Liver (tissue), 9 donors: ENCODE measurements around the gene GOPC. TPM values are rescaled to one million over a fixed set of nuclear protein-coding genes. Genes with fewer than 3 reads are reported as not detected.

ENCODE experiments used
- DNase-seq: peaks from one replicate; pipeline ENCODE4 v3.0.0-alpha.2; 2017; ENCODE audit warnings: low spot score
- H3K27ac ChIP-seq, 2 donors: one replicate each; pipeline ENCODE4 v1.7.0; 2013; ENCODE audit warnings: inconsistent platforms in 2 of 2, low read length in 2 of 2, control low read depth in 1 of 2, low read depth in 1 of 2, mild to moderate bottlenecking in 1 of 2
- H3K27me3 ChIP-seq, 4 donors: one replicate each; pipeline versions ENCODE4 v1.6.1 to v1.7.0; 2013; ENCODE audit warnings: low read length in 3 of 4, inconsistent platforms in 1 of 4, mild to moderate bottlenecking in 1 of 4, moderate library complexity in 1 of 4; ENCODE audit not compliant: control insufficient read depth in 4 of 4, insufficient read depth in 4 of 4
- H3K36me3 ChIP-seq, 4 donors: one replicate each; pipeline versions ENCODE4 v1.6.1 to v1.7.0; 2013; ENCODE audit warnings: low read length in 3 of 4, mild to moderate bottlenecking in 3 of 4, low read depth in 1 of 4, moderate library complexity in 1 of 4; ENCODE audit not compliant: control insufficient read depth in 4 of 4, insufficient read depth in 3 of 4
- H3K4me1 ChIP-seq, 4 donors: one replicate each; pipeline versions ENCODE4 v1.6.1 to v1.7.0; 2013; ENCODE audit warnings: low read length in 3 of 4, mild to moderate bottlenecking in 3 of 4, moderate library complexity in 1 of 4; ENCODE audit not compliant: control insufficient read depth in 4 of 4, insufficient read depth in 4 of 4
- H3K4me3 ChIP-seq, 3 donors: one replicate each; pipeline versions ENCODE4 v1.6.1 to v1.7.0; 2013; ENCODE audit warnings: low read length in 3 of 3, control low read depth in 1 of 3, low read depth in 1 of 3, mild to moderate bottlenecking in 1 of 3
- H3K9ac ChIP-seq, 2 donors: one replicate each; pipeline ENCODE4 v1.7.0; 2013; ENCODE audit warnings: low read length in 2 of 2, mild to moderate bottlenecking in 2 of 2, moderate library complexity in 2 of 2, control low read depth in 1 of 2, low read depth in 1 of 2
- H3K9me3 ChIP-seq, 4 donors: one replicate each; pipeline versions ENCODE4 v1.6.1 to v1.7.0; 2013; ENCODE audit warnings: low read length in 3 of 4; ENCODE audit not compliant: control insufficient read depth in 4 of 4
- EGR1 ChIP-seq, 2 donors: IDR thresholded peaks; 2 replicates each; pipeline ENCODE4 v1.6.1; 2016 to 2018; ENCODE audit warnings: antibody characterized with exemption in 2 of 2, low read depth in 2 of 2
- FOXA2 ChIP-seq: IDR thresholded peaks from 2 replicates; pipeline ENCODE4 v1.6.1; 2016; ENCODE audit warnings: antibody characterized with exemption
- HNF4A ChIP-seq, 2 donors: conservative IDR thresholded peaks; 2 replicates each; pipeline ENCODE4 v1.6.1; 2016; ENCODE audit warnings: antibody characterized with exemption in 2 of 2, mild to moderate bottlenecking in 2 of 2
- HNF4G ChIP-seq: IDR thresholded peaks from 2 replicates; pipeline ENCODE4 v1.6.1; 2016; ENCODE audit warnings: antibody characterized with exemption
- JUND ChIP-seq, 2 donors: IDR thresholded peaks; 2 replicates each; pipeline ENCODE4 v1.6.1; 2016; ENCODE audit warnings: antibody characterized with exemption in 2 of 2
- NR2F2 ChIP-seq: IDR thresholded peaks from 2 replicates; pipeline ENCODE4 v1.6.1; 2016; ENCODE audit warnings: antibody characterized with exemption
- SP1 ChIP-seq: IDR thresholded peaks from 2 replicates; pipeline ENCODE4 v1.6.1; 2018; ENCODE audit warnings: antibody characterized with exemption, mild to moderate bottlenecking
- TAF1 ChIP-seq: conservative IDR thresholded peaks from 2 replicates; pipeline ENCODE4 v1.6.1; 2016; ENCODE audit warnings: antibody characterized with exemption, mild to moderate bottlenecking
- YY1 ChIP-seq: IDR thresholded peaks from 2 replicates; pipeline ENCODE4 v1.6.1; 2016; ENCODE audit warnings: antibody characterized with exemption, mild to moderate bottlenecking
- WGBS: extraction: QIAGEN DNeasy Blood & Tissue Kit; methylation state at CpG from one replicate; pipeline ENCODE4 v1.1.7; 2013; 5-methylcytosine and 5-hydroxymethylcytosine counted together
- polyA plus RNA-seq, 2 donors: library from polyadenylated mRNA; stranded (reverse) in 1 of 2; unstranded in 1 of 2; fragments of 200-250 nt in 1 of 2; fragments of >200 nt in 1 of 2; fragmentation: Nextera tagmentation in 1 of 2; extraction: Ambion mirVana in 1 of 2; gene quantifications; one replicate each; pipeline versions ENCODE4 v1.2.1 to v1.2.3, GENCODE V29; 2013 to 2015
- total RNA-seq, 2 donors: library from RNA; depleted of rRNA; stranded (reverse); fragments of >200 nt; gene quantifications; one replicate each; pipeline ENCODE4 v1.2.3, GENCODE V29; 2014
- TF ChIP-seq, protein P1 (sequence below): IDR thresholded peaks from 2 replicates; pipeline ENCODE4 v1.6.1; 2016; ENCODE audit warnings: antibody characterized with exemption
- TF ChIP-seq, protein P2 (sequence below): IDR thresholded peaks from 2 replicates; pipeline ENCODE4 v1.6.1; 2016; ENCODE audit warnings: antibody characterized with exemption, mild to moderate bottlenecking
- TF ChIP-seq, protein P3 (sequence below): fragments of 150-350 bp; IDR thresholded peaks from 2 replicates; pipeline ENCODE4 v1.5.1; 2017; ENCODE audit warnings: improper control_type of control experiment, low read depth, low read length; ENCODE audit not compliant: missing input control
- TF ChIP-seq, protein P4 (sequence below): IDR thresholded peaks from 2 replicates; pipeline ENCODE4 v1.6.1; 2016; ENCODE audit warnings: antibody characterized with exemption
- donor health status: healthy.
- donor health status: healthy.
- donor health status: healthy.
- donor health status: healthy.
- donor health status: healthy.

The GOPC gene
- total and polyA plus RNA-seq, 4 donors, result 7.4 to 17.8 (median 11.4) TPM

DNA sequence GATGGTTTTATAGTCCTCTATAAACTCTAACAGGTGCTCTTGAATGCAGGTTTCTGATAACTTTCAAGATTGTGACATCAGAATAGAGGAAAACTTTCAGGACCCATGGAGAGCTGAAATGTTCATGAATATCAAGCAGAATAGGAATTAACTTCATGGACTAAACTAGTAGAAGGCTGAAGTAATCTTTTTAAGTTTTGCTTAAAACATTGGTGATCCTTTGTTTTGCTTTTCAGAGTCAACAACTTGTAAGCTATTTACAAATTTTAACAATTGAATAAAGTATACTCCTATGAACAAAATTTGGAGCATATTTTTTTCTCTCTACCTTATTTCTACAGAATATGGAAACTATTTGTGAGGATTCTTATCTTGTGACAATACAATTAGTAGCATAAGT is 25.2 kb upstream of the GOPC start:
- DNase-seq, result no peak
- Histone ChIP-seq H3K9ac (no peak overlapping the region), H3K27ac (no peak overlapping the region), H3K4me3 (no peak overlapping the region), H3K27me3 (no peaks in the 10 kb centered on the region), H3K9me3 (peaks cover 0 to 5% (median under 1%) of the 10 kb centered on the region in 4 donors), H3K4me1 (peaks cover 4 to 8% (median 5%) of the 10 kb centered on the region in 4 donors), H3K36me3 (no peaks in the 10 kb centered on the region)
- TF ChIP-seq TAF1 (no peak), JUND (IDR thresholded peaks at IDR 0.05) (no peak), EGR1 (IDR thresholded peaks at IDR 0.05; ENCODE audit: low read depth in 2 of 2) (no peak), YY1 (no peak), HNF4A (conservative IDR thresholded peaks at IDR 0.05) (no peak), FOXA2 (no peak), HNF4G (no peak), SP1 (no peak)
- TF ChIP-seq, protein P1, sequence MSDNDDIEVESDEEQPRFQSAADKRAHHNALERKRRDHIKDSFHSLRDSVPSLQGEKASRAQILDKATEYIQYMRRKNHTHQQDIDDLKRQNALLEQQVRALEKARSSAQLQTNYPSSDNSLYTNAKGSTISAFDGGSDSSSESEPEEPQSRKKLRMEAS, result no peak
- TF ChIP-seq, protein P2, sequence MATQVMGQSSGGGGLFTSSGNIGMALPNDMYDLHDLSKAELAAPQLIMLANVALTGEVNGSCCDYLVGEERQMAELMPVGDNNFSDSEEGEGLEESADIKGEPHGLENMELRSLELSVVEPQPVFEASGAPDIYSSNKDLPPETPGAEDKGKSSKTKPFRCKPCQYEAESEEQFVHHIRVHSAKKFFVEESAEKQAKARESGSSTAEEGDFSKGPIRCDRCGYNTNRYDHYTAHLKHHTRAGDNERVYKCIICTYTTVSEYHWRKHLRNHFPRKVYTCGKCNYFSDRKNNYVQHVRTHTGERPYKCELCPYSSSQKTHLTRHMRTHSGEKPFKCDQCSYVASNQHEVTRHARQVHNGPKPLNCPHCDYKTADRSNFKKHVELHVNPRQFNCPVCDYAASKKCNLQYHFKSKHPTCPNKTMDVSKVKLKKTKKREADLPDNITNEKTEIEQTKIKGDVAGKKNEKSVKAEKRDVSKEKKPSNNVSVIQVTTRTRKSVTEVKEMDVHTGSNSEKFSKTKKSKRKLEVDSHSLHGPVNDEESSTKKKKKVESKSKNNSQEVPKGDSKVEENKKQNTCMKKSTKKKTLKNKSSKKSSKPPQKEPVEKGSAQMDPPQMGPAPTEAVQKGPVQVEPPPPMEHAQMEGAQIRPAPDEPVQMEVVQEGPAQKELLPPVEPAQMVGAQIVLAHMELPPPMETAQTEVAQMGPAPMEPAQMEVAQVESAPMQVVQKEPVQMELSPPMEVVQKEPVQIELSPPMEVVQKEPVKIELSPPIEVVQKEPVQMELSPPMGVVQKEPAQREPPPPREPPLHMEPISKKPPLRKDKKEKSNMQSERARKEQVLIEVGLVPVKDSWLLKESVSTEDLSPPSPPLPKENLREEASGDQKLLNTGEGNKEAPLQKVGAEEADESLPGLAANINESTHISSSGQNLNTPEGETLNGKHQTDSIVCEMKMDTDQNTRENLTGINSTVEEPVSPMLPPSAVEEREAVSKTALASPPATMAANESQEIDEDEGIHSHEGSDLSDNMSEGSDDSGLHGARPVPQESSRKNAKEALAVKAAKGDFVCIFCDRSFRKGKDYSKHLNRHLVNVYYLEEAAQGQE, result no peak
- TF ChIP-seq, protein P3, sequence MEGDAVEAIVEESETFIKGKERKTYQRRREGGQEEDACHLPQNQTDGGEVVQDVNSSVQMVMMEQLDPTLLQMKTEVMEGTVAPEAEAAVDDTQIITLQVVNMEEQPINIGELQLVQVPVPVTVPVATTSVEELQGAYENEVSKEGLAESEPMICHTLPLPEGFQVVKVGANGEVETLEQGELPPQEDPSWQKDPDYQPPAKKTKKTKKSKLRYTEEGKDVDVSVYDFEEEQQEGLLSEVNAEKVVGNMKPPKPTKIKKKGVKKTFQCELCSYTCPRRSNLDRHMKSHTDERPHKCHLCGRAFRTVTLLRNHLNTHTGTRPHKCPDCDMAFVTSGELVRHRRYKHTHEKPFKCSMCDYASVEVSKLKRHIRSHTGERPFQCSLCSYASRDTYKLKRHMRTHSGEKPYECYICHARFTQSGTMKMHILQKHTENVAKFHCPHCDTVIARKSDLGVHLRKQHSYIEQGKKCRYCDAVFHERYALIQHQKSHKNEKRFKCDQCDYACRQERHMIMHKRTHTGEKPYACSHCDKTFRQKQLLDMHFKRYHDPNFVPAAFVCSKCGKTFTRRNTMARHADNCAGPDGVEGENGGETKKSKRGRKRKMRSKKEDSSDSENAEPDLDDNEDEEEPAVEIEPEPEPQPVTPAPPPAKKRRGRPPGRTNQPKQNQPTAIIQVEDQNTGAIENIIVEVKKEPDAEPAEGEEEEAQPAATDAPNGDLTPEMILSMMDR, result no peak
- TF ChIP-seq, protein P4, sequence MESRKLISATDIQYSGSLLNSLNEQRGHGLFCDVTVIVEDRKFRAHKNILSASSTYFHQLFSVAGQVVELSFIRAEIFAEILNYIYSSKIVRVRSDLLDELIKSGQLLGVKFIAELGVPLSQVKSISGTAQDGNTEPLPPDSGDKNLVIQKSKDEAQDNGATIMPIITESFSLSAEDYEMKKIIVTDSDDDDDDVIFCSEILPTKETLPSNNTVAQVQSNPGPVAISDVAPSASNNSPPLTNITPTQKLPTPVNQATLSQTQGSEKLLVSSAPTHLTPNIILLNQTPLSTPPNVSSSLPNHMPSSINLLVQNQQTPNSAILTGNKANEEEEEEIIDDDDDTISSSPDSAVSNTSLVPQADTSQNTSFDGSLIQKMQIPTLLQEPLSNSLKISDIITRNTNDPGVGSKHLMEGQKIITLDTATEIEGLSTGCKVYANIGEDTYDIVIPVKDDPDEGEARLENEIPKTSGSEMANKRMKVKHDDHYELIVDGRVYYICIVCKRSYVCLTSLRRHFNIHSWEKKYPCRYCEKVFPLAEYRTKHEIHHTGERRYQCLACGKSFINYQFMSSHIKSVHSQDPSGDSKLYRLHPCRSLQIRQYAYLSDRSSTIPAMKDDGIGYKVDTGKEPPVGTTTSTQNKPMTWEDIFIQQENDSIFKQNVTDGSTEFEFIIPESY, result no peak

DNA sequence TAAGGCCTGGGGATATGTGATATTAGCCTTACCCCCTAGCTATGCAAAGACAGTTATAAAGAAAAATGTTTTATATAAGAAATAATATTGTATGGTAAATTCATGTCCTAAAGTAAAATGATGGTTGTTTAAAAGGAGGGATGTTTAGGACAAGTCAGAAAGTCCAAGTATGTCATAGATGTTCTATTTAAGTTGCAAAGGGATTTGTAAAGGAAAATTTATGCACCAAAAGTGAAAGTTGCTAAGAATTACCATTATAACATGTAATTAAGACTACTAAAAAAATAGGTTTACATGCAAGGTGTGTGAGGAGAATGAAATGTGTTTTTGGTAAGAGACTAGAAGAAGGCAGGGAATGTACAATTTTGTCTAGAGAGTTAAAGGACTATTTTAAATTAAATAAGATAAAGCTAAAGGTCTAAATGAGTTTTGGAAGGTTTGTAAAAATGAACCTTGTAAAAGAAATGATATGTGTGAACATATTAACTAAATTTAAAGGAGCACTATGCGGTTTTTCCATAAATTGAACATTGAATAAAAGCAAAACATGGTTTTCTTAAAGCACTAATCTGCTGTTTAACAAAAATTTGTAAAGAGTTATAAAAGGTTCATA is 22.7 kb upstream of the GOPC start:
- Histone ChIP-seq H3K9me3 (peaks cover 0 to 5% (median under 1%) of the 10 kb centered on the region in 4 donors), H3K9ac (no peak overlapping the region), H3K36me3 (no peaks in the 10 kb centered on the region), H3K4me3 (no peak overlapping the region), H3K4me1 (peaks cover 4 to 8% (median 5%) of the 10 kb centered on the region in 4 donors), H3K27ac (no peak overlapping the region), H3K27me3 (no peaks in the 10 kb centered on the region)
- DNase-seq, result no peak
- 82% methylated on average over 1 of the region's 1 CpG for WGBS
- TF ChIP-seq NR2F2, result no peak
- TF ChIP-seq, protein P4, result no peak
- TF ChIP-seq YY1, result no peak
